Subcutaneous abdominal adipose tissue (tissue), 5 donors: Measurements from ENCODE around the gene DSCAML1.

Source experiments
- H3K27ac ChIP-seq: one replicate; pipeline ENCODE4 v1.7.0; 2013; ENCODE audit warnings: low read depth, mild to moderate bottlenecking, inconsistent platforms, low read length, moderate library complexity
- H3K27me3 ChIP-seq, 5 donors: one replicate each; pipeline ENCODE4 v1.7.0; 2013; ENCODE audit warnings: low read length in 5 of 5, inconsistent platforms in 1 of 5; ENCODE audit not compliant: control insufficient read depth in 5 of 5, insufficient read depth in 4 of 5
- H3K36me3 ChIP-seq, 5 donors: one replicate each; pipeline ENCODE4 v1.7.0; 2013; ENCODE audit warnings: low read length in 5 of 5; ENCODE audit not compliant: control insufficient read depth in 5 of 5, insufficient read depth in 5 of 5
- H3K4me1 ChIP-seq, 5 donors: one replicate each; pipeline ENCODE4 v1.7.0; 2013; ENCODE audit warnings: low read length in 5 of 5, mild to moderate bottlenecking in 3 of 5, moderate library complexity in 1 of 5; ENCODE audit not compliant: control insufficient read depth in 5 of 5, insufficient read depth in 5 of 5
- H3K4me3 ChIP-seq, 5 donors: one replicate each; pipeline ENCODE4 v1.7.0; 2013; ENCODE audit warnings: low read length in 5 of 5, low read depth in 1 of 5
- H3K9ac ChIP-seq, 5 donors: one replicate each; pipeline ENCODE4 v1.7.0; 2013; ENCODE audit warnings: low read length in 5 of 5, mild to moderate bottlenecking in 4 of 5, moderate library complexity in 3 of 5
- H3K9me3 ChIP-seq, 5 donors: one replicate each; pipeline ENCODE4 v1.7.0; 2013; ENCODE audit warnings: low read length in 5 of 5; ENCODE audit not compliant: control insufficient read depth in 5 of 5
- donor health status: healthy.
- donor health status: healthy.
- donor health status: healthy.
- donor health status: healthy.
- donor health status: healthy.

The DSCAML1 gene

GRCh38 chr11:117498791-117499190 is 298.2 kb downstream of the DSCAML1 start:
- Histone ChIP-seq H3K27ac (no peak overlapping the region), H3K4me3 (no peak overlapping the region)

GRCh38 chr11:117497206-117497951 is 299.6 kb downstream of the DSCAML1 start:
- Histone ChIP-seq H3K27me3 (peaks cover 0 to 9% (median 5%) of the 10 kb centered on the region in 5 donors), H3K36me3 (peaks cover 0 to 3% (median 0%) of the 10 kb centered on the region in 5 donors), H3K9ac (no peak overlapping the region), H3K4me3 (no peak overlapping the region), H3K4me1 (peaks cover 0 to 2% (median 0%) of the 10 kb centered on the region in 5 donors), H3K9me3 (no peaks in the 10 kb centered on the region), H3K27ac (no peak overlapping the region)

More at GRCh38 chr11:117498791-117499190, 298.2 kb downstream of the DSCAML1 start:
- Histone ChIP-seq H3K4me1 (peaks cover 0 to 9% (median 0%) of the 10 kb centered on the region in 5 donors), H3K9ac (no peak overlapping the region), H3K9me3 (no peaks in the 10 kb centered on the region), H3K36me3 (peaks cover 0 to 7% (median 3%) of the 10 kb centered on the region in 5 donors), H3K27me3 (peaks cover 0 to 6% (median 0%) of the 10 kb centered on the region in 5 donors)

- no peaks in the 10 kb centered on the region for H3K9me3 ChIP-seq
- H3K9ac ChIP-seq, result no peak overlapping the region
- peaks cover 0 to 9% (median 5%) of the 10 kb centered on the region in 5 donors for H3K27me3 ChIP-seq
- no peaks in the 10 kb centered on the region for H3K4me1 ChIP-seq
- H3K36me3 ChIP-seq, result no peaks in the 10 kb centered on the region
- no peak overlapping the region for H3K27ac ChIP-seq
- H3K4me3 ChIP-seq, result no peak overlapping the region
Observed at GRCh38 chr11:117495357-117495756, 301.7 kb downstream of the DSCAML1 start.

DNA sequence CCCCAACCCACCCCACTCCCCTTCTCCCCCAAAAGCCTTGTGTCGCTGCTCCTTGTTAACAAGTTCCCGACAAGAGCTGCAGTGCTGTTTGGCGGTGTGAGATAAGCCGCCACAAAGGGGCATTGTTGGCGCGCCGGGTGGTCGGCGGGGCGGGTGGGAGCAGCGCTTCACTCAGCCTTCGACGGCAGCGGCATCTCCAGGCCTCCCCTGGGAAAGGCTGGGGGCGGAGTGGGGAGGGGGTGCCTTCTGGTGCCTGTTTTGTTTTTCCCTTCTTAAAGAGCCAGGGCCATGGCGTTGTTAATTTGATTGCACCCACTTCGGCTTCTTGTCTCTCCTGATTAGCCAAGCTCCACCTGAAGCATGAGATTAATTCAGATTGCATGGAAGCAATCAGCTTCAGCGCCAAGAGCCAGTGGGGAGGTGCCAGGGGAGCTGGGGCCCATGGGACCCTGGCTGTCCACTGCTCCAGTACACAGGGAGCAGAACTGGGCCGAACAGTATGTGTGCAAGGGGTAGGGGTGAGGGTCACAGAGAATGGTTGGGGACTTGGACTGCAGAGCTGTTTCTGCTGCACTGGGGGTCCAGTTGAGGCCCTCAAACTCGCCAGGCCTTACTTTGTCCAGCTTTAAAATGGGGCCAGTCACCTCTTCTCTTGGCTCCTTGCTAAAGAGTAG is 304.3 kb downstream of the DSCAML1 start:
- Histone ChIP-seq H3K36me3 (no peaks in the 10 kb centered on the region), H3K27ac (no peak overlapping the region), H3K27me3 (peaks cover 0 to 9% (median 6%) of the 10 kb centered on the region in 5 donors), H3K4me3 (no peak overlapping the region), H3K4me1 (peaks cover 0 to 7% (median 0%) of the 10 kb centered on the region in 5 donors), H3K9me3 (no peaks in the 10 kb centered on the region), H3K9ac (no peak overlapping the region)

GRCh38 chr11:117490911-117491310 is 306.1 kb downstream of the DSCAML1 start:
- no peak overlapping the region for H3K4me3 ChIP-seq
- H3K9ac ChIP-seq, result no peak overlapping the region
- H3K36me3 ChIP-seq, result no peaks in the 10 kb centered on the region
- H3K4me1 ChIP-seq, result peaks cover 0 to 7% (median 0%) of the 10 kb centered on the region in 5 donors
- no peak overlapping the region for H3K27ac ChIP-seq
- peaks cover 0 to 10% (median 6%) of the 10 kb centered on the region in 5 donors for H3K27me3 ChIP-seq
- no peaks in the 10 kb centered on the region for H3K9me3 ChIP-seq

DNA sequence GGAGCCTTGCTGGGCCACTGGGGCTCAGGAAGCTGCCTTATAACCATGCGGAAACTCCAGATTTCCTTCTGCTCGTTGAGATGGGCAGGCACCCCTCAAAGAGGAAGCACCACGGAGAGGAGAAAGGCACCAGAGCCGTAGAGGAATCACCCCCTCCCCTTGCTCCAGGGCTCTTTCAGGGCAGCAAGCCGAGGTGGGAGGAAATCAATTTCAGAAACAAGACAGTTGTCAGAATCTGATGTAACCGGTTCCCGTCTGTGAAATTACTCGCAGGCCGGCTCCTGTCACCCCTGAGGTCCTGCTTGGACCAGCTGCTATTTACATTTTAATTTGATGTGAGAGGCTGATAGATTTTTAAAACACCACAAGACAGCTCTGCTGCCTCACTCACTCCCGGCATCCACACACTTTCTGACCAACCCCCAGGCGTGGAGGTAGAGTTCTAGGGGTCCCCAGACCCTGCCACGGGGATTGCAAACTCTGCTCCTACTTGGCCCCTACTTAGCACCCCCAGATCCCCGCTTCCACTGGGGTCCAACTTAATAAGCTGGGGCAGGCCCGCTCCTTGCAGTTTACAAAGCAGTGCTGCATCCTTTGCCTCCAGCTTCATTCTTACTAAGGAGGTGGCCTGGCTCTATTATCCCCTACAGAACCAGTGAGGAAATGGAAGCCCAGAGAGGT is 306.9 kb downstream of the DSCAML1 start:
- Histone ChIP-seq H3K9ac (no peak overlapping the region), H3K27ac (no peak overlapping the region), H3K27me3 (peaks cover 0 to 9% (median 2%) of the 10 kb centered on the region in 5 donors), H3K4me1 (peaks cover 0 to 7% (median 0%) of the 10 kb centered on the region in 5 donors), H3K9me3 (no peaks in the 10 kb centered on the region), H3K36me3 (no peaks in the 10 kb centered on the region), H3K4me3 (no peak overlapping the region)

- peaks cover 0 to 9% (median 2%) of the 10 kb centered on the region in 5 donors for H3K27me3 ChIP-seq
- no peaks in the 10 kb centered on the region for H3K9me3 ChIP-seq
- H3K4me3 ChIP-seq, result no peak overlapping the region
- no peak overlapping the region for H3K9ac ChIP-seq
- H3K4me1 ChIP-seq, result peaks cover 0 to 7% (median 0%) of the 10 kb centered on the region in 5 donors
- no peaks in the 10 kb centered on the region for H3K36me3 ChIP-seq
- H3K27ac ChIP-seq, result no peak overlapping the region
Observed at GRCh38 chr11:117488996-117489952, 307.7 kb downstream of the DSCAML1 start.

GRCh38 chr11:117486059-117486458 is 311.0 kb downstream of the DSCAML1 start:
- H3K27ac ChIP-seq, result no peak overlapping the region

GRCh38 chr11:117484156-117484555 is 312.9 kb downstream of the DSCAML1 start:
- Histone ChIP-seq H3K36me3 (no peaks in the 10 kb centered on the region), H3K27ac (no peak overlapping the region), H3K27me3 (peaks cover 0 to 4% (median 3%) of the 10 kb centered on the region in 5 donors), H3K4me1 (no peaks in the 10 kb centered on the region), H3K9ac (no peak overlapping the region), H3K9me3 (no peaks in the 10 kb centered on the region), H3K4me3 (no peak overlapping the region)

More at GRCh38 chr11:117486059-117486458, 311.0 kb downstream of the DSCAML1 start:
- H3K4me3 ChIP-seq, result no peak overlapping the region
- H3K9me3 ChIP-seq, result no peaks in the 10 kb centered on the region
- H3K9ac ChIP-seq, result no peak overlapping the region
- H3K4me1 ChIP-seq, result peaks cover 0 to 7% (median 0%) of the 10 kb centered on the region in 5 donors
- no peaks in the 10 kb centered on the region for H3K36me3 ChIP-seq
- H3K27me3 ChIP-seq, result peaks cover 0 to 4% (median 3%) of the 10 kb centered on the region in 5 donors
